SK-N-SH (cell line): ENCODE data around the gene CCDC192. TPM values are rescaled to one million over a fixed set of nuclear protein-coding genes. Genes with fewer than 3 reads are reported as not detected.

Experiments
- CTCF ChIA-PET: fragments of 300-600, 350-600 bp; formaldehyde crosslinking; extraction: SDS; loops from one replicate; lab custom pipeline; 2021; lab: Yijun Ruan, JAX
- POLR2A ChIA-PET: fragments of 350-600 bp; sonication (Branson Sonifier 250); formaldehyde crosslinking; extraction: SDS; loops from one replicate; lab custom pipeline; 2020; ENCODE audit warnings: antibody characterized with exemption, inconsistent platforms; lab: Yijun Ruan, JAX
- DNase-seq: peaks from one replicate; pipeline ENCODE4 v3.0.0; 2012
- H2AFZ ChIP-seq: fragments of 200-600 bp; sonication (generic); 2 replicates; pipeline ENCODE4 v1.8.1; 2016; ENCODE audit warnings: antibody characterized with exemption, mild to moderate bottlenecking, low read depth
- H3F3A ChIP-seq: fragments of 200-600 bp; sonication (generic); replicated peaks from 2 replicates; pipeline ENCODE3; 2016; ENCODE audit warnings: antibody characterized with exemption, mild to moderate bottlenecking; ENCODE audit not compliant: insufficient read depth
- H3K27ac ChIP-seq, 2 experiments: fragments of 200-500 bp in 1 of 2; fragments of 200-600 bp in 1 of 2; sonication (Bioruptor generic) in 1 of 2; sonication (generic), shearing (Covaris generic) in 1 of 2; 2 replicates each; pipeline versions ENCODE4 v1.5.1 to v1.6.1; 2014 to 2016; ENCODE audit warnings: low read depth in 2 of 2, inconsistent platforms in 1 of 2, low read length in 1 of 2, mild to moderate bottlenecking in 1 of 2, mixed read lengths in 1 of 2
- H3K27me3 ChIP-seq: fragments of 200-600 bp; sonication (generic), shearing (Covaris generic); 2 replicates; pipeline ENCODE4 v1.6.1; 2016; ENCODE audit warnings: mixed run types; ENCODE audit not compliant: insufficient read depth
- H3K36me3 ChIP-seq, 2 experiments: fragments of 200-500 bp in 1 of 2; fragments of 200-600 bp in 1 of 2; sonication (Bioruptor generic) in 1 of 2; sonication (generic) in 1 of 2; replicated peaks in 1 of 2; 2 replicates each; pipeline versions ENCODE3 to v1.5.1; 2014 to 2016; ENCODE audit warnings: low read length in 1 of 2, mild to moderate bottlenecking in 1 of 2; ENCODE audit not compliant: insufficient read depth in 2 of 2, control insufficient read depth in 1 of 2
- H3K4me1 ChIP-seq, 2 experiments: fragments of 200-500 bp in 1 of 2; fragments of 200-600 bp in 1 of 2; sonication (Bioruptor generic) in 1 of 2; sonication (generic), shearing (Covaris generic) in 1 of 2; 2 replicates each; pipeline versions ENCODE4 v1.5.1 to v1.6.1; 2014 to 2016; ENCODE audit warnings: low read depth in 1 of 2, low read length in 1 of 2, mixed run types in 1 of 2; ENCODE audit not compliant: insufficient read depth in 2 of 2, control insufficient read depth in 1 of 2
- H3K4me2 ChIP-seq: fragments of 200-600 bp; sonication (generic), shearing (Covaris generic); 2 replicates; pipeline ENCODE4 v1.6.1; 2017; ENCODE audit warnings: mixed run types
- H3K4me3 ChIP-seq, 2 experiments: fragments of 200-500 bp in 1 of 2; fragments of 200-600 bp in 1 of 2; sonication (Bioruptor generic) in 1 of 2; sonication (generic), shearing (Covaris generic) in 1 of 2; 2 replicates each; pipeline versions ENCODE4 v1.5.1 to v1.8.1; 2014 to 2016; ENCODE audit warnings: low read depth in 2 of 2, inconsistent platforms in 1 of 2, low read length in 1 of 2, mild to moderate bottlenecking in 1 of 2, mixed read lengths in 1 of 2, moderate library complexity in 1 of 2
- H3K79me2 ChIP-seq: fragments of 200-600 bp; sonication (generic); 2 replicates; pipeline ENCODE4 v1.8.1; 2017; ENCODE audit warnings: mild to moderate bottlenecking; ENCODE audit not compliant: insufficient read depth
- H3K9ac ChIP-seq: fragments of 200-600 bp; sonication (generic); 2 replicates; pipeline ENCODE4 v1.6.1; 2017; ENCODE audit warnings: mixed run types
- H3K9me2 ChIP-seq: fragments of 200-600 bp; sonication (generic); 2 replicates; pipeline ENCODE4 v1.6.1; 2017; ENCODE audit warnings: mixed run types
- H3K9me3 ChIP-seq: fragments of 200-600 bp; sonication (generic); 2 replicates; pipeline ENCODE4 v1.6.1; 2017; ENCODE audit warnings: mixed run types, mild to moderate bottlenecking, moderate library complexity
- H4K20me1 ChIP-seq: fragments of 200-600 bp; sonication (generic); 2 replicates; pipeline ENCODE4 v1.6.1; 2017; ENCODE audit warnings: mild to moderate bottlenecking, mixed run types; ENCODE audit not compliant: insufficient read depth
- EP300 ChIP-seq, 2 experiments: IDR thresholded peaks; 2 replicates each; pipeline versions ENCODE4 v1.4.0 to v1.6.1; 2012; ENCODE audit warnings: borderline replicate concordance in 1 of 2, low read depth in 1 of 2, low read length in 1 of 2
- EZH2phosphoT487 ChIP-seq: fragments of 200-600 bp; sonication (generic); IDR thresholded peaks from 2 replicates; pipeline ENCODE4 v1.6.1; 2017; ENCODE audit warnings: low read depth, mixed run types, mild to moderate bottlenecking, antibody characterized with exemption, moderate library complexity, borderline replicate concordance
- FOSL2 ChIP-seq: IDR thresholded peaks from 2 replicates; pipeline ENCODE4 v1.4.0; 2012; ENCODE audit warnings: low read depth, mild to moderate bottlenecking, moderate library complexity, borderline replicate concordance
- GABPA ChIP-seq: IDR thresholded peaks from 2 replicates; pipeline ENCODE4 v1.4.0; 2012; ENCODE audit warnings: low read depth, mild to moderate bottlenecking
- MEF2A ChIP-seq: IDR thresholded peaks from 2 replicates; pipeline ENCODE4 v1.4.0; 2012; ENCODE audit warnings: low read depth, borderline replicate concordance
- MXI1 ChIP-seq: IDR thresholded peaks from 2 replicates; pipeline ENCODE4 v1.6.1; 2012; ENCODE audit warnings: mild to moderate bottlenecking, low read depth, low read length, improper control_type of control experiment
- NRF1 ChIP-seq: IDR thresholded peaks from 2 replicates; pipeline ENCODE4 v1.6.1; 2012; ENCODE audit warnings: low read depth, mild to moderate bottlenecking, low read length
- POLR2AphosphoS5 ChIP-seq: IDR thresholded peaks from 2 replicates; pipeline ENCODE4 v1.6.1; 2012; ENCODE audit warnings: low read depth, low read length
- RFX5 ChIP-seq: IDR thresholded peaks from 2 replicates; pipeline ENCODE4 v1.6.1; 2012; ENCODE audit warnings: mild to moderate bottlenecking, improper control_type of control experiment, low read length
- SIN3A ChIP-seq: IDR thresholded peaks from 2 replicates; pipeline ENCODE4 v1.6.1; 2012; ENCODE audit warnings: low read depth, mild to moderate bottlenecking, low read length, moderate library complexity, borderline replicate concordance
- TAF1 ChIP-seq: IDR thresholded peaks from 2 replicates; pipeline ENCODE4 v1.6.1; 2012; ENCODE audit warnings: low read depth, mild to moderate bottlenecking, low read length, moderate library complexity, borderline replicate concordance
- YY1 ChIP-seq: IDR thresholded peaks from 2 replicates; pipeline ENCODE4 v1.4.0; 2012; ENCODE audit warnings: low read depth, mild to moderate bottlenecking
- WGBS: methylation state at CpG from one replicate; pipeline ENCODE4 v1.1.6; 2017; ENCODE audit warnings: low lambda C conversion rate; 5-methylcytosine and 5-hydroxymethylcytosine counted together
- polyA plus RNA-seq, 3 experiments: library from polyadenylated mRNA; depleted of rRNA; stranded (reverse); fragments of >200 nt; gene quantifications; 2 replicates each; pipeline ENCODE4 v1.2.3, GENCODE V29; 2012
- TF ChIP-seq, protein P1 (sequence below): IDR thresholded peaks from 2 replicates; pipeline ENCODE4 v1.6.1; 2012; ENCODE audit warnings: mild to moderate bottlenecking, low read depth, low read length, moderate library complexity
- TF ChIP-seq, protein P2 (sequence below): fragments of 150-350 bp; IDR thresholded peaks from 2 replicates; pipeline ENCODE4 v1.6.1; 2016; ENCODE audit warnings: mild to moderate bottlenecking, low read depth, low read length
- TF ChIP-seq, protein P3 (sequence below): fragments of 150-350 bp; IDR thresholded peaks from 2 replicates; pipeline ENCODE4 v1.6.1; 2017; ENCODE audit warnings: antibody characterized with exemption, low read length, low read depth, borderline replicate concordance

Gene CCDC192
- polyA plus RNA-seq, 1 of the 3 experiments (the other 2 are of a cell fraction) = not detected

DNA sequence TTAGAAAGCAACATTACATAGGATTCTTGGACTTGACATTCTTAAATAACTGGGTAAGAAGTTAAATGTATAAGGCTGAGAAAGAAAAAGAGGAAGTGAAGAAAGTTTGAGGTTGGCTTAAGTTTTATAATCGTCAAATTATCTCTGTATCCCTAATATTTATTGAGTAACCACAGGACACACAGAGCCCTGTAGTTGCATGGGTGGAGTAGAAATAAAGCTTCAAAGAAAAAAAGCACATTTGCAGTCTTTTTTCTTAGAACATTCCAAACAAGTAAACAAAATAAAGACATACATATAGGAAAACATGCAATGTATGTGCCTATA, 137.0 kb downstream of the CCDC192 start:
- no peaks in the 10 kb centered on the region for H3F3A ChIP-seq
- CTCF ChIA-PET = interaction anchor here (1.5 kb wide), 1 partner anchor 35 kb away, joined by 4 read pairs; no protein-coding TSS in a partner anchor
- H3K4me3 ChIP-seq = no peak overlapping the region

More for the DNA sequence above, 137.0 kb downstream of the CCDC192 start:
- Histone ChIP-seq H3K36me3 (no peaks in the 10 kb centered on the region), H3K9me2 (no peaks in the 10 kb centered on the region), H3K27ac (no peak overlapping the region), H4K20me1 (no peaks in the 10 kb centered on the region), H3K79me2 (no peaks in the 10 kb centered on the region), H2AFZ (0 out of 2 replicates have a peak overlapping the region, but pooled peaks have one; percentile 6), H3K4me2 (no peak overlapping the region), H3K9ac (no peak overlapping the region), H3K4me1 (no peaks in the 10 kb centered on the region), H3K9me3 (no peaks in the 10 kb centered on the region), H3K27me3 (no peaks in the 10 kb centered on the region)
- POLR2A ChIA-PET = no interaction called here
- 43% methylated on average over 1 of the region's 1 CpG for WGBS
- TF ChIP-seq MXI1 = no peak
- no peak for TF ChIP-seq YY1
- TF ChIP-seq, protein P1, sequence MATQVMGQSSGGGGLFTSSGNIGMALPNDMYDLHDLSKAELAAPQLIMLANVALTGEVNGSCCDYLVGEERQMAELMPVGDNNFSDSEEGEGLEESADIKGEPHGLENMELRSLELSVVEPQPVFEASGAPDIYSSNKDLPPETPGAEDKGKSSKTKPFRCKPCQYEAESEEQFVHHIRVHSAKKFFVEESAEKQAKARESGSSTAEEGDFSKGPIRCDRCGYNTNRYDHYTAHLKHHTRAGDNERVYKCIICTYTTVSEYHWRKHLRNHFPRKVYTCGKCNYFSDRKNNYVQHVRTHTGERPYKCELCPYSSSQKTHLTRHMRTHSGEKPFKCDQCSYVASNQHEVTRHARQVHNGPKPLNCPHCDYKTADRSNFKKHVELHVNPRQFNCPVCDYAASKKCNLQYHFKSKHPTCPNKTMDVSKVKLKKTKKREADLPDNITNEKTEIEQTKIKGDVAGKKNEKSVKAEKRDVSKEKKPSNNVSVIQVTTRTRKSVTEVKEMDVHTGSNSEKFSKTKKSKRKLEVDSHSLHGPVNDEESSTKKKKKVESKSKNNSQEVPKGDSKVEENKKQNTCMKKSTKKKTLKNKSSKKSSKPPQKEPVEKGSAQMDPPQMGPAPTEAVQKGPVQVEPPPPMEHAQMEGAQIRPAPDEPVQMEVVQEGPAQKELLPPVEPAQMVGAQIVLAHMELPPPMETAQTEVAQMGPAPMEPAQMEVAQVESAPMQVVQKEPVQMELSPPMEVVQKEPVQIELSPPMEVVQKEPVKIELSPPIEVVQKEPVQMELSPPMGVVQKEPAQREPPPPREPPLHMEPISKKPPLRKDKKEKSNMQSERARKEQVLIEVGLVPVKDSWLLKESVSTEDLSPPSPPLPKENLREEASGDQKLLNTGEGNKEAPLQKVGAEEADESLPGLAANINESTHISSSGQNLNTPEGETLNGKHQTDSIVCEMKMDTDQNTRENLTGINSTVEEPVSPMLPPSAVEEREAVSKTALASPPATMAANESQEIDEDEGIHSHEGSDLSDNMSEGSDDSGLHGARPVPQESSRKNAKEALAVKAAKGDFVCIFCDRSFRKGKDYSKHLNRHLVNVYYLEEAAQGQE = no peak
- TF ChIP-seq RFX5 = no peak
- no peak for TF ChIP-seq EZH2phosphoT487
- no peak for TF ChIP-seq NRF1
- TF ChIP-seq GABPA = no peak
- TF ChIP-seq, protein P2, sequence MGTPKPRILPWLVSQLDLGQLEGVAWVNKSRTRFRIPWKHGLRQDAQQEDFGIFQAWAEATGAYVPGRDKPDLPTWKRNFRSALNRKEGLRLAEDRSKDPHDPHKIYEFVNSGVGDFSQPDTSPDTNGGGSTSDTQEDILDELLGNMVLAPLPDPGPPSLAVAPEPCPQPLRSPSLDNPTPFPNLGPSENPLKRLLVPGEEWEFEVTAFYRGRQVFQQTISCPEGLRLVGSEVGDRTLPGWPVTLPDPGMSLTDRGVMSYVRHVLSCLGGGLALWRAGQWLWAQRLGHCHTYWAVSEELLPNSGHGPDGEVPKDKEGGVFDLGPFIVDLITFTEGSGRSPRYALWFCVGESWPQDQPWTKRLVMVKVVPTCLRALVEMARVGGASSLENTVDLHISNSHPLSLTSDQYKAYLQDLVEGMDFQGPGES = no peak
- TF ChIP-seq FOSL2 = no peak
- no peak for TF ChIP-seq POLR2AphosphoS5
- TF ChIP-seq, protein P3, sequence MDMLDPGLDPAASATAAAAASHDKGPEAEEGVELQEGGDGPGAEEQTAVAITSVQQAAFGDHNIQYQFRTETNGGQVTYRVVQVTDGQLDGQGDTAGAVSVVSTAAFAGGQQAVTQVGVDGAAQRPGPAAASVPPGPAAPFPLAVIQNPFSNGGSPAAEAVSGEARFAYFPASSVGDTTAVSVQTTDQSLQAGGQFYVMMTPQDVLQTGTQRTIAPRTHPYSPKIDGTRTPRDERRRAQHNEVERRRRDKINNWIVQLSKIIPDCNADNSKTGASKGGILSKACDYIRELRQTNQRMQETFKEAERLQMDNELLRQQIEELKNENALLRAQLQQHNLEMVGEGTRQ = no peak
- TF ChIP-seq MEF2A = no peak
- no peak for TF ChIP-seq SIN3A
- TF ChIP-seq EP300 (IDR thresholded peaks at IDR 0.05; ENCODE audit: borderline replicate concordance in 1 of 2, low read depth in 1 of 2, low read length in 1 of 2) = no peak
- no peak for TF ChIP-seq TAF1
- no peak for DNase-seq
